ENCODE results near the gene PBX1.
A peak's percentile ranks its signal among the peaks of the same experiment; 100 is the strongest.

PBX1 gene

GRCh38 chr1:164699815-164700491 lies 141.0 kb downstream of the PBX1 start:
- no peak for DNase-seq (ENCODE audit: low read depth)

- DNase-seq (ENCODE audit: low read depth) = no peak
These were observed 141.7 kb downstream of the PBX1 start for GRCh38 chr1:164700683-164701082.

GRCh38 chr1:164701189-164701761 lies 142.3 kb downstream of the PBX1 start:
- DNase-seq (ENCODE audit: low read depth) = no peak

DNA sequence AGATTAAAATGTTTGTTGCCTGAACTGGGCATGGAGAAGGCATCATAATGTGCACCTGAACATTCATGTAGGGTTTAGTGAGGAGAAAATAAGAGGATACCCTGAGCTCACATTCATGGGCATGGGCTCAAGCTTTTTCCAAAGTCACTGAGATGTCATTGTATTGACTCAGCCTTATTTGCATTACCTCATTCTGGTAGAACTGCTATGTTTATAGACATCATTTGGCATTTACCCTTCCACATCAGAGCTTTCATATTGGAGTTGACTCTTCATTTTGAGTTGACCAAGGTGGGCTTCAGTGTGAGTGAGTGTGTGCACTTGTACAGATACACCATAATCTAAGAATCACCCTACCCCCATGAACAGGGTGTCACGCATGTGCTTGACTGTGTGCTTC lies 143.2 kb downstream of the PBX1 start:
- DNase-seq (ENCODE audit: low read depth) = no peak

- DNase-seq (ENCODE audit: low read depth) = no peak
These were observed 143.7 kb downstream of the PBX1 start for GRCh38 chr1:164702664-164703063.

DNA sequence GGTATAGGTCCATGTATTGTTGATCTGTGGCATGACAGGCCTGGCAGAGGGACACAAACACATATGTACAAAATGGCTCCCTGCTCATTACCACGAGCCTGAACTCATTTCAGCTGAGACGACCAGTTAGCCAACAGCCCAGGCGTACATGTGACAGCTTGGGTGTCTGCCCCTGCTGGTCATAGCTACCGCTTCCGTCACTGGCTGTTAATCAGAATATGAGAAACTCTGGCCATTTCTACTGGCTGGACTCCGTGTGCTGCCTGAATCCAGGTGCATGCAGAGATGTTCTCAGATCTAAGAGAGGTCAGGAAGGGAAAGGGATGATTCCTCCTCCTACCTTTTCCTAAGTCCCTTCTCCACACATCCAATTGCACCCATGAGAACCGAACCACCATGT lies 144.5 kb downstream of the PBX1 start:
- no peak for DNase-seq (ENCODE audit: low read depth)

GRCh38 chr1:164703960-164704411 lies 145.0 kb downstream of the PBX1 start:
- DNase-seq (ENCODE audit: low read depth) = no peak

- no peak for DNase-seq (ENCODE audit: low read depth)
These were observed 146.0 kb downstream of the PBX1 start for GRCh38 chr1:164704954-164705353.

DNA sequence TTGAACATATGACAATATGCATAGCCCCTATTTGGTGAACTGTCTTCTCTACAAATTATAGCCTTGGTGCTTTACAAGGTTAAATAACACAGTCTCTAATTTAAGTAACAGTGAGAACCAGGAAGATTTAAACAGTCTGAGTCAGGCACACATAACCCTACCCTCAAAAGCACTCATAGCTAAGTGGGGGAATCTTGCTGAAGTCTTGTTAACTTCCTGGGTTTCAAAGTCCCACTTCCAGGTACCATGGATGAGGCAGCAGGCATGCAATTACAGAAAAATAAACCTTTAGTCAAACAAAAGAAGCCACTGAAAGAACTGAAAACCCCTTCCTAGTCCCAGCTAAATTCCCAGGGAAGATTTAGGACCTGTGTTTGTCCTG lies 147.6 kb downstream of the PBX1 start:
- DNase-seq (ENCODE audit: low read depth) = no peak

GRCh38 chr1:164707868-164708331 lies 148.9 kb downstream of the PBX1 start:
- DNase-seq (ENCODE audit: low read depth) = peak; percentile 64

DNA sequence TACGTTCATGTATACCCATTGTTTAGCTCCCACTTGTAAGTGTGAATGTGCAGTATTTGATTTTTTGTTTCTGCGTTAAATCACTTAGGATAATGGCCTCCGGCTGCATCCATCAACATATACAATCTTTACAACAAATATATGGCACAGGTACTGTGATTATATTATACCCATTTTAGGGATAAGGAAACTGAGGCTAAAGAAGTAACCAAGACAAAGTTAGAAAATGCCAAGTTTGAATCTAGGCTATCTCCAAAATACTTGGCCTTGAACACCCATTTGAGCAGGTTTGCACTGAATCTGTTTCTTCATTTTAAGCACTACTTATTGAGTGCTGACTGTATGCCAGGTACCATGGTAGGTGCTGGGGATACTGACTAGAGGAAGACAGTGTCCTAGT lies 149.6 kb downstream of the PBX1 start:
- no peak for DNase-seq (ENCODE audit: low read depth)

- DNase-seq (ENCODE audit: low read depth) = no peak
These were observed 150.1 kb downstream of the PBX1 start for GRCh38 chr1:164709126-164709525.

- no peak for DNase-seq (ENCODE audit: low read depth)
These were observed 150.7 kb downstream of the PBX1 start for GRCh38 chr1:164709541-164710278.

DNA sequence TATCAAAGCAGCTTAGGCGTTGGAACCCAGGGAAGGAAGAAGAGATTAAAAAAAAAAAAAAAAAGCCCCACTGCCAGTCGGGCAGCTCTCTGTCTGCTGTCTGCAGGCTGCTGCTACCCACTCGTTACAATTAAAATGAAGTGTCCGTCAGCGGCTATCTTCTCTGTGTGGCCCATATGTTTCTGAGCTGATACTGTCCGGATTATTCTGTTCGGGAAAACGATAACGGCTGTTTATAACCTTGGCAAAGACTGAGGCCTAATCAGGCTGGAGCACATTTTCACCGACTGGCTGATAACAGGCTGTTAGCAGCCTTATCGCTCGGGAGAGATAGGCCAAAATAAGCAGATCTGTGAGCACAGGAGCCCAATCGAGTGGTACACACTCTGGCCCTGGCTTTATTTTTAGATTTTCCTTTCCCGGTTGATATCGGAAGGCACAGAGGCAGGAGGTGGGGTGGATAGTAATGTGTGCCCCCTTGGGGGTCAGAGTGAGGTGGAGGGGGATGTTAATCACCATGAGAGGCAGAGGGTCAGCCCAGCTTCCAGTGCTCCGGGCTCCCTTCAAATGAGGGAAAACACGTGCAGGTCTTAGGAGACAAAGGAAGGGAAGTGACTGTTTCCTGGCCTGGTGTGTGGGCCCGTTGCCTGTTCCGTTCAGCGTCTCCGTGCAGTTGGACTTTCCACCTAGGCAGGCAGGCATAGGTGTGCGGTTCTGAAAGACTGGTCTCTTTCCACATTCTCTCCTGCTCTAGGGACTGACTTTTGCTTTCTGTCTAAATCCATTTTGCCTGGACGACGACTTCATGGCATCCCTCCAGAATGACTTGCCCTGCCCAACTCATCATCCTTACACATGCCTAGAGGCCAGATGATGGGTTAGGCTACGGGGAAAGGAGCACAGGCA lies 153.4 kb downstream of the PBX1 start:
- no peak for DNase-seq (ENCODE audit: low read depth)

DNA sequence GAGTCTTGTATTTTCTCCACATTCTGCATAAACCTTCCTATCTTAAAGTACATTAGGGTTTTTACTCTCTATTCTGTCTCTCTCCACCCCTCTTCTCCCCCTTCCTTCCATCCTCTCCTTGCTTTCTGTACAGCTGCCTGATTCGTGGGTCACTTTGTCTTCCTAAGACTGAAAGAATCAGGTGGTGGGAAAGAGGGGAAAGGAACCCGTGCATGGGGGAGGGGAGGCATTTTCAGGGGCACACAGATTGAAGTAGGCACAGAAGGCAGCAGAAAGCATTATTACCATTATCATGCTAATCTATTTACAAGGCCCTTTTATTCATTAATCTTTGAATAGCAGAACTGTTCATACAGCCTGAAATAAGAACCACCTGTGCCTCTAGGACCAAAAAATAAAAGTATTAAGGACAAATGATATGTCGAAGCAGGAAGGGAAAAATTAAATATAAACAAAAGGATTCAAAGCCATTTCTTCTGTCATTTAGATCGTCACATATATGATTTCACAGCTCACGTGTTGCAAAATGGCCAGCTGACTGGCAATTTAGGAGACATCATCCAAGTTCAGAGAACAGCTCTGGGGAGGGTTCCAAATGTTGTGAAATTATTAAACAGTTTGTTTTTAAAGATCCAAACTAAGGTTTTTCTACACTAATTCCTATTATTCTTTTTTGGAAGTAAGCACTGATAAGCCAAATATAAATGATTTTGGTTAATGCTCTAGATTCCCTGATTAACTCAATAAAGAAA lies 154.6 kb downstream of the PBX1 start:
- DNase-seq (ENCODE audit: low read depth) = no peak

- peak; percentile 39 for DNase-seq (ENCODE audit: low read depth)
These were observed 158.2 kb downstream of the PBX1 start for GRCh38 chr1:164716992-164717703.

DNA sequence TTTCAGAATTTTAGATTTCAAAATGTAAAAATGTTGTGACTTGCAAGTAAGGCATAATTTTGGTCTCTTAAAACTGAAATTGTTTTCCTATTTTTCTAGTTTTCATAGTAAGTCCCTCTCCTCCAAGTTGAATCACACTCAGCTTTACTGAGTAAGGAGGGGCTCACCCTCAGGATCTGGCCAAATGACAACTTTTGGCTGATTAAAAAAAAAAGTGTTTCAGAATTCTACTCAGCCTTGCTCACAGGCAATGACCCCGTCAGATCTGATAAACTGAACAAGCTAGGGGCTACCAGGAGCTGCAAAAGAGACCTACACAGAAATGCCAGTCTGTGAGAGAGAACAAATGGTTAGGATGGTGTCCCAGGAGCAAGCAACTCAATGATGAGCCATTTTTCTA lies 159.8 kb downstream of the PBX1 start:
- no peak for DNase-seq (ENCODE audit: low read depth)

GRCh38 chr1:164719676-164720439 lies 160.9 kb downstream of the PBX1 start:
- DNase-seq (ENCODE audit: low read depth) = no peak

DNA sequence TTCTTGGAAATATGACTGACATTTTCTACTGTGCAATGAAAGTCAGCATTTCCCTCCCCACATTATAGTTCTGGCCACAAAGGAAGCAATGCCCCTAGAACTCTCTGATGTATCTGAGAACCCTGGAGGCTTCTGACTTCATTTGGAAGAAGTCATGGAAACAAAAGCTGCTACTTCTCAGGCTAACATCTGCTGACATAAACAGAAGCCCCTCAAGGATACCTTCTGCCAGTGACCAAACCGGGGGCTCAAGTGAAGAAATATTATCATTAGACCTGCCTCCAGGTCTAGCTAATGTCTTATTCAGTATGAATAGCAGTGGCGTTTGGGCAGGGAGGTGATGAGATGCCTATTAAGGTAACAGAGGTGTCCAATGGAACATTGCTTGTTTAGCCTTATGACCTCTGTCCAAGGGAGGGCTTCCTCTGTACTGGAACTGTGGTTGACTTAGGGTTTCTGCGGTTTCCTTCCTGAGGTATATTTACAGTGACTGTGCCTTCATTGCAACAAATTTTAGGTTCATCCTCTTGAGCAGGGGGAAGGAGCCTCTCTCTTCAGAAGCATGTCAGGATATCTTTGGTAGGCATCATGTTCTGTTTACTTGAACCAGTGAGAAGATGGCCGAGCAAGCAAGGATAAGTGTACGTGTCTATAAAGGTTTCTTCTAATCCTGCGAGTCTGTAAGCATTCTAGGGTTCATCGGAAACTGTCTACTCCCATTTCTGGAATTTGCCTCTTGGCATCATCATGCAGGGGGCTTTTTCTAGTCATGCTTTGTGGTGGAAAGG lies 161.7 kb downstream of the PBX1 start:
- no peak for DNase-seq (ENCODE audit: low read depth)

DNA sequence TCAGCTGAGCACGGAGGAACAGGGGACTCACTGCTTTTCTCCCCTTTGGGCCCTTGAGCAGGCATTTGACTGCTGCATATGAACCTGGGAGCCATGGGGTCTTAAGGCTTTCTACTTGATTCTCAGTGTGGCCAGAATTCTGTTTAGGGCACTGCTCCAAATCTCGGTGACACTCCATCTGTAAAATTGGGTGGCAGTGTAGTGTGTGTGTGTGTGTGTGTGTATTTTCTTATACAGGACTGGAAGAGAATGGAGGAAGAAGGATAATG lies 162.2 kb downstream of the PBX1 start:
- DNase-seq (ENCODE audit: low read depth) = no peak

All from GM04503 (cell line).